Endothelial cell of umbilical vein (primary cell): ENCODE data around the gene CEACAM16. TPM values are rescaled to one million over a fixed set of nuclear protein-coding genes. Genes with fewer than 3 reads are reported as not detected.

Experiments
- BruUV-seq: library from RNA; stranded (reverse); fragments of 400-500 nt; replicated peaks from 2 replicates; lab custom pipeline; 2021; lab: Mats Ljungman, UMichigan
- CTCF ChIA-PET: fragments of 300-600, 350-600 bp; sonication (Branson Sonifier 250); formaldehyde crosslinking; loops from one replicate; lab custom pipeline; 2021; ENCODE audit warnings: antibody characterized with exemption, inconsistent platforms; lab: Charles Lee
- POLR2A ChIA-PET: fragments of 300-600, 350-600 bp; sonication (Branson Sonifier 250); formaldehyde crosslinking; loops from one replicate; lab custom pipeline; 2021; ENCODE audit warnings: antibody characterized with exemption, inconsistent platforms; lab: Charles Lee
- DNase-seq: peaks from one replicate; pipeline ENCODE4 v3.0.0-alpha.2; 2011; ENCODE audit warnings: low read depth, low spot score
- FAIRE-seq: peaks from 2 replicates; lab custom pipeline; 2011; peaks lifted over from hg19 to GRCh38; lab: Jason Lieb, UNC
- H2AFZ ChIP-seq: 2 replicates; pipeline ENCODE4 v1.6.0; 2012; ENCODE audit warnings: low read depth, low read length, control low read depth, inconsistent platforms
- H3K27ac ChIP-seq: 2 replicates; pipeline ENCODE4 v1.5.1; 2011; ENCODE audit warnings: low read depth, mild to moderate bottlenecking, control low read depth, low read length, moderate library complexity; ENCODE audit not compliant: insufficient read depth
- H3K27me3 ChIP-seq, 2 experiments: 2 replicates each; pipeline versions ENCODE4 v1.6.0 to v1.6.1; 2011; ENCODE audit warnings: low read length in 2 of 2, mixed read lengths in 1 of 2; ENCODE audit not compliant: control insufficient read depth in 2 of 2, insufficient read depth in 2 of 2
- H3K36me3 ChIP-seq, 2 experiments: 2 replicates in 1 of 2; 3 replicates in 1 of 2; pipeline ENCODE4 v1.5.1; 2011; ENCODE audit warnings: low read length in 2 of 2, mild to moderate bottlenecking in 1 of 2, moderate library complexity in 1 of 2; ENCODE audit not compliant: control insufficient read depth in 2 of 2, insufficient read depth in 2 of 2; ENCODE audit errors: extremely low read depth in 1 of 2
- H3K4me1 ChIP-seq: 3 replicates; pipeline ENCODE4 v1.5.1; 2011; ENCODE audit warnings: mild to moderate bottlenecking, low read length; ENCODE audit not compliant: control insufficient read depth, insufficient read depth; ENCODE audit errors: extremely low read depth
- H3K4me2 ChIP-seq: 2 replicates; pipeline ENCODE4 v1.6.1; 2011; ENCODE audit warnings: low read length, control low read depth, mixed read lengths; ENCODE audit not compliant: insufficient read depth
- H3K4me3 ChIP-seq, 3 experiments: fragments of 200-600 bp in 1 of 3; sonication (generic), shearing (Covaris generic) in 1 of 3; replicated peaks in 1 of 3; 2 replicates each; pipeline ENCODE4 v1.5.1; 2011 to 2016; ENCODE audit warnings: control low read depth in 3 of 3, low read length in 3 of 3, mild to moderate bottlenecking in 2 of 3, inconsistent platforms in 1 of 3, low read depth in 1 of 3, moderate library complexity in 1 of 3; ENCODE audit not compliant: insufficient read depth in 1 of 3
- H3K79me2 ChIP-seq: 2 replicates; pipeline ENCODE4 v1.6.0; 2012; ENCODE audit warnings: low read length, inconsistent platforms; ENCODE audit not compliant: control insufficient read depth, insufficient read depth
- H3K9ac ChIP-seq: replicated peaks from 2 replicates; pipeline ENCODE3; 2011; ENCODE audit warnings: low read length, control low read depth; ENCODE audit not compliant: insufficient read depth; ENCODE audit errors: extremely low read depth
- H3K9me1 ChIP-seq: replicated peaks from 3 replicates; pipeline ENCODE4 v1.6.0; 2011; ENCODE audit warnings: mild to moderate bottlenecking, low read length; ENCODE audit not compliant: control insufficient read depth, insufficient read depth; ENCODE audit errors: extremely low read depth
- H3K9me3 ChIP-seq: replicated peaks from 2 replicates; pipeline ENCODE4 v1.5.1; 2012; ENCODE audit warnings: low read length, inconsistent platforms; ENCODE audit not compliant: control insufficient read depth, insufficient read depth
- H4K20me1 ChIP-seq: replicated peaks from 2 replicates; pipeline ENCODE3; 2011; ENCODE audit warnings: mild to moderate bottlenecking, low read length; ENCODE audit not compliant: control insufficient read depth, insufficient read depth; ENCODE audit errors: extremely low read depth
- CTCF ChIP-seq, 2 donors: IDR thresholded peaks; 1 replicate in 1 of 2; 2 replicates in 1 of 2; pipeline ENCODE4 v1.5.1; 2011; ENCODE audit warnings: low read length in 2 of 2, mild to moderate bottlenecking in 2 of 2, moderate library complexity in 2 of 2, control low read depth in 1 of 2, inconsistent platforms in 1 of 2, low read depth in 1 of 2; ENCODE audit not compliant: insufficient read depth in 1 of 2; ENCODE audit errors: extremely low read depth in 1 of 2
- EZH2 ChIP-seq: IDR thresholded peaks from 2 replicates; pipeline ENCODE4 v1.6.1; 2012; ENCODE audit warnings: borderline replicate concordance, low read depth, mild to moderate bottlenecking, moderate library complexity, low read length, inconsistent platforms; ENCODE audit not compliant: severe bottlenecking
- FOS ChIP-seq: IDR thresholded peaks from 2 replicates; pipeline ENCODE4 v1.6.1; 2011; ENCODE audit warnings: mild to moderate bottlenecking, low read length, moderate library complexity, borderline replicate concordance; ENCODE audit not compliant: insufficient read depth
- GATA2 ChIP-seq: IDR thresholded peaks from 2 replicates; pipeline ENCODE4 v1.7.0; 2011; ENCODE audit warnings: low read depth, mild to moderate bottlenecking, moderate library complexity, mixed read lengths, low read length; ENCODE audit not compliant: insufficient read length, insufficient read depth
- JUN ChIP-seq: IDR thresholded peaks from 2 replicates; pipeline ENCODE4 v1.6.1; 2011; ENCODE audit warnings: borderline replicate concordance, low read depth; ENCODE audit not compliant: insufficient read length, insufficient read depth
- MYC ChIP-seq: IDR thresholded peaks from one replicate; pipeline ENCODE4 v1.6.1; 2011; ENCODE audit warnings: mild to moderate bottlenecking, low read depth, low read length
- POLR2A ChIP-seq: IDR thresholded peaks from 2 replicates; pipeline ENCODE4 v1.6.1; 2012; ENCODE audit warnings: low read depth, mild to moderate bottlenecking, control low read depth, low read length
- POLR2AphosphoS5 ChIP-seq: IDR thresholded peaks from 2 replicates; pipeline ENCODE4 v1.6.1; 2012; ENCODE audit warnings: low read depth, mild to moderate bottlenecking, control low read depth, low read length, moderate library complexity; ENCODE audit not compliant: insufficient read depth
- dilution Hi-C: fragments of 300-500 bp; cut with MboI; formaldehyde crosslinking; loops from one replicate; pipeline ENCODE4 v1.15.0; 2019; ENCODE audit warnings: low sequenced_read_pairs; ENCODE audit not compliant: extremely low pct_ligation_motif_present
- intact Hi-C: fragments of 100-400 bp; cut with micrococcal nuclease; formaldehyde crosslinking; loops from one replicate; pipeline ENCODE4 v1.10.0; 2022
- polyA plus RNA-seq, 4 experiments: library from polyadenylated mRNA; depleted of rRNA in 3 of 4; stranded (reverse) in 3 of 4; unstranded in 1 of 4; fragments of >200 nt; gene quantifications; 2 replicates each; pipeline versions ENCODE4 v1.2.1 to v1.2.3, GENCODE V29; 2011 to 2012; ENCODE audit warnings: missing spikeins in 1 of 4
- total RNA-seq: library from RNA; stranded (reverse); gene quantifications from 2 replicates; pipeline ENCODE4 v1.2.3, GENCODE V29; 2021
- TF ChIP-seq, protein P1 (sequence below): IDR thresholded peaks from 2 replicates; pipeline ENCODE4 v1.6.1; 2011; ENCODE audit not compliant: insufficient read depth, insufficient read length

CEACAM16 gene
- total and polyA plus RNA-seq, 2 donors (not counting 3 experiments of a cell fraction or from before 2014, with no cell fraction given), result not detected

GRCh38 chr19:44666852-44667556 lies 31.9 kb upstream of the CEACAM16 start:
- Histone ChIP-seq H2AFZ (no peak overlapping the region), H3K4me2 (no peak overlapping the region), H3K27me3 (no peaks in the 10 kb centered on the region), H4K20me1 (no peaks in the 10 kb centered on the region), H3K79me2 (no peaks in the 10 kb centered on the region), H3K4me1 (no peaks in the 10 kb centered on the region), H3K9ac (no peak overlapping the region), H3K36me3 (peaks cover 11 to 15% of the 10 kb centered on the region in 2 experiments), H3K9me1 (no peaks in the 10 kb centered on the region), H3K4me3 (no peak overlapping the region), H3K27ac (no peak overlapping the region), H3K9me3 (no peaks in the 10 kb centered on the region)
- ChIA-PET CTCF (interaction anchor here (2.0 kb wide), 1 partner anchor 104 kb away, joined by 6 read pairs; no protein-coding TSS in a partner anchor), POLR2A (no interaction called here)
- no peak for DNase-seq
- BruUV-seq, result no TSS peak
- dilution Hi-C loops, result no loop called here
- FAIRE-seq, result no peak
- intact Hi-C loops, result no loop called here
- TF ChIP-seq POLR2A (peak; percentile 54), POLR2AphosphoS5 (no peak)

- H3K9me1 ChIP-seq, result no peaks in the 10 kb centered on the region
- no TSS peak for BruUV-seq
- no peaks in the 10 kb centered on the region for H3K79me2 ChIP-seq
- CTCF ChIA-PET, result interaction anchor here (1.4 kb wide), 1 partner anchor 102 kb away, joined by 8 read pairs; no protein-coding TSS in a partner anchor
- H3K27me3 ChIP-seq, result no peaks in the 10 kb centered on the region
- DNase-seq (no peak), FAIRE-seq (no peak)
- intact Hi-C loops, result no loop called here
- H3K4me1 ChIP-seq, result no peaks in the 10 kb centered on the region
- H3K4me3 ChIP-seq, result no peak overlapping the region
- dilution Hi-C loops, result no loop called here
- no peak overlapping the region for H2AFZ ChIP-seq
- H3K27ac ChIP-seq, result no peak overlapping the region
- no peak overlapping the region for H3K4me2 ChIP-seq
- H3K9ac ChIP-seq, result no peak overlapping the region
- H4K20me1 ChIP-seq, result no peaks in the 10 kb centered on the region
- peaks cover 2 to 3% of the 10 kb centered on the region in 2 experiments for H3K36me3 ChIP-seq
- no peaks in the 10 kb centered on the region for H3K9me3 ChIP-seq
- TF ChIP-seq, protein P1, sequence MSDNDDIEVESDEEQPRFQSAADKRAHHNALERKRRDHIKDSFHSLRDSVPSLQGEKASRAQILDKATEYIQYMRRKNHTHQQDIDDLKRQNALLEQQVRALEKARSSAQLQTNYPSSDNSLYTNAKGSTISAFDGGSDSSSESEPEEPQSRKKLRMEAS, result no peak
- TF ChIP-seq CTCF (IDR thresholded peaks at IDR 0.05; ENCODE audit: extremely low read depth in 1 of 2, insufficient read depth in 1 of 2, low read depth in 1 of 2, low read length in 2 of 2) (no peak), EZH2 (no peak), FOS (no peak), POLR2A (no peak), MYC (no peak), GATA2 (no peak), JUN (no peak), POLR2AphosphoS5 (no peak)
- POLR2A ChIA-PET, result interaction anchor here (1.1 kb wide), 1 partner anchor 102 kb away, joined by 5 read pairs; no protein-coding TSS in a partner anchor
Measured at GRCh38 chr19:44668985-44669764, 29.8 kb upstream of the CEACAM16 start.
